ENCODE results near the gene DCTN1. TPM values are rescaled to one million over a fixed set of nuclear protein-coding genes. Genes with fewer than 3 reads are reported as not detected.
A peak's percentile ranks its signal among the peaks of the same experiment; 100 is the strongest.
"Not testable (repeated sequence)": the region's sequence is repeated elsewhere in the genome, so short reads cannot be mapped to it uniquely, and the experiment has no call there.

DCTN1 gene
- total RNA-seq, 2 experiments from 2014 or later: 75.6 to 79.5 TPM

DNA sequence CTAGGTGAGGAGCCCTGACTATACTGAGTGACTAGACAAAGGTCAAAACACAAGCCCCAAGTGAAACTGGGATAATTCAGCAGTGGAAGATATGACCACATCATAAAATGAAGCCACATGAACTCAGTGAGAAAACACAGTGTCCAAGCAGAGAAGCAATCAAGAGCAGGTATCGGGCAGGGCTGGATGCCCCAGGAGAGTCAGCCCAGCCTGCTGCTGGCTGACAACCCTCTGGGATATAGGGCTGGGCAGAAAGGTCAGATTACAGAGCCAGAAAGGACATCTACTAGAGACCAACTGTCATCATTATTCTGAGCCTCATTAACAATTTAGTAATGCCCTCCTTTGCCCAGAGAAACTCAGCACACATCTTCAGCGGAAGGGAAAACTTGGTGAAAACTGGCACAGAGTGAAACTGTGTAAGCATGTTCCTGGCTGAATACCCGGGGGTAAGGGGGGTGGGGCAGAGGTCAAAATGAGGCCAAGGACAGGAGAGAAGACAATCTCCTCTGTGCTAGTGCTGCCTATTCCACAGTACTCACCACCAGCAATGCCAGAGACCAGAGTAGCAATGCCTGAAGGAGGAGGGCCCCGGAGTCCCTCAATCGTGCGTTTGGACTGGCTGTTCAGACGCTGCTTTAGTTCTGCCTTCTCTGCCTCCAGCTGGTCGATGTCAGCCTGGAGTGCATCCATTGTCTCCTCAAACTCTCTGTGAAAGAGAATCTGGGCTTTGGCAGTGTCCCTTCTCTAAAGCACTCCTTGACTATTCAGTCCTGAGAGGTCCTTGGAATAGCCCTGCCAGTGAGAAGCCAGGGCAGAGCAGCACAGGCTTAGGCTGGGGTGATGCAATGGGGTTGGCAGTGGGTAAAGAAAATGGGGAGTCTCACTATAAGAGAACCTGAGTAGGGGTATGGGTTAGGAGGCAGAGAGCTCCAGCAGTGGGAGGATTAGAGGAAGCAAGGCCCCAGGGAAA, 15.3 kb downstream of the DCTN1 start:
- CTCF ChIA-PET: interaction anchor here (0.8 to 1.6 kb wide), 2 partner anchors 30 kb away, joined by 3 to 5 read pairs; no protein-coding TSS in a partner anchor
- intact Hi-C loops (cut with micrococcal nuclease): no loop called here
- POLR2A ChIA-PET: no interaction called here
- Mint-ChIP-seq H3K4me3 (no peak overlapping the region), H3K36me3 (peaks cover 35% of the 10 kb centered on the region), H3K9me3 (no peaks in the 10 kb centered on the region), H3K4me1 (ENCODE audit: low read depth) (no peaks in the 10 kb centered on the region), H3K27ac (no peak overlapping the region), H3K27me3 (no peaks in the 10 kb centered on the region)
- DNase-seq: no peak

GRCh38 chr2:74361327-74361726, 18.8 kb downstream of the DCTN1 start:
- ChIA-PET CTCF (interaction anchor here (1.1 to 3.6 kb wide), 2 partner anchors 26 to 31 kb away, joined by 5 to 18 read pairs; no protein-coding TSS in a partner anchor), POLR2A (no interaction called here)
- Mint-ChIP-seq H3K27me3 (no peaks in the 10 kb centered on the region), H3K36me3 (peaks cover 27% of the 10 kb centered on the region), H3K27ac (no peak overlapping the region), H3K4me1 (ENCODE audit: low read depth) (no peaks in the 10 kb centered on the region), H3K9me3 (no peaks in the 10 kb centered on the region), H3K4me3 (no peak overlapping the region)
- DNase-seq: no peak
- intact Hi-C loops (cut with micrococcal nuclease): no loop called here

- intact Hi-C loops (cut with micrococcal nuclease): no loop called here
- no peak overlapping the region for H3K4me3 Mint-ChIP-seq
- ChIA-PET POLR2A (no interaction called here), CTCF (interaction anchor here (1.6 kb wide), 1 partner anchor 23 kb away, joined by 4 read pairs; no protein-coding TSS in a partner anchor)
- no peaks in the 10 kb centered on the region for H3K4me1 Mint-ChIP-seq (ENCODE audit: low read depth)
- H3K27ac Mint-ChIP-seq: no peak overlapping the region
- no peaks in the 10 kb centered on the region for H3K9me3 Mint-ChIP-seq
- H3K36me3 Mint-ChIP-seq: peaks cover 16% of the 10 kb centered on the region
- DNase-seq: no peak
- no peaks in the 10 kb centered on the region for H3K27me3 Mint-ChIP-seq
Measured at GRCh38 chr2:74357627-74358026, 22.5 kb downstream of the DCTN1 start.

- H3K4me1 Mint-ChIP-seq (ENCODE audit: low read depth): no peaks in the 10 kb centered on the region
- CTCF ChIA-PET: interaction anchor here (1.2 to 4.3 kb wide), 2 partner anchors 15 to 42 kb away, joined by 3 to 30 read pairs; no protein-coding TSS in a partner anchor
- no peaks in the 10 kb centered on the region for H3K9me3 Mint-ChIP-seq
- H3K27me3 Mint-ChIP-seq: no peaks in the 10 kb centered on the region
- no peak overlapping the region for H3K4me3 Mint-ChIP-seq
- H3K27ac Mint-ChIP-seq: no peak overlapping the region
- POLR2A ChIA-PET: no interaction called here
- DNase-seq: no peak
- intact Hi-C loops (cut with micrococcal nuclease): no loop called here
- H3K36me3 Mint-ChIP-seq: no peaks in the 10 kb centered on the region
Measured at GRCh38 chr2:74349889-74350288, 30.2 kb downstream of the DCTN1 start.

DNA sequence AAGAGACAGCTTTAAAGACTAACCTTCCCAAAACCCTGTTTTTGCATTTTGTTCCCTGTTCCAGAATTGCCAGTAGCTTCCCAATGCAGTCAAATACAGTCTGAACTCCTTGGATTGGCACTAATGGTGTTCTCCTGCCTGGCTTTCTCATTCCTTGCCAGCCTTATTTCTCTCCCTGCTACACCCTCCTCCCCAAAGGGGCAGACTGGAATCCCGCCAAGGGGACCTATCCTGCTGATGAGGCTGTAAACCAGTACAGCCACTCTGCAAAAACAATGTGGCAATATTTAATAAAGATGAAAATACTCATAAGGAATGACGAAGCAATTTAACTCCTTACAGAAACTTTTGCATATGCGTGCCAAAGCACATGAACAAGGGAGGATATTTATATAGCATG, 32.4 kb downstream of the DCTN1 start:
- no peak for DNase-seq
- intact Hi-C loops (cut with micrococcal nuclease): no loop called here
- Mint-ChIP-seq H3K4me1 (ENCODE audit: low read depth) (no peaks in the 10 kb centered on the region), H3K27ac (no peak overlapping the region), H3K4me3 (no peak overlapping the region), H3K27me3 (no peaks in the 10 kb centered on the region), H3K9me3 (no peaks in the 10 kb centered on the region), H3K36me3 (no peaks in the 10 kb centered on the region)
- ChIA-PET CTCF (interaction anchor here (1.1 kb wide), 1 partner anchor 13 kb away, joined by 4 read pairs; no protein-coding TSS in a partner anchor), POLR2A (no interaction called here)

- Mint-ChIP-seq H3K4me3 (no peak overlapping the region), H3K27ac (no peak overlapping the region), H3K27me3 (no peaks in the 10 kb centered on the region)
Measured at GRCh38 chr2:74347303-74347702, 32.8 kb downstream of the DCTN1 start.

GRCh38 chr2:74345272-74345943, 34.7 kb downstream of the DCTN1 start:
- CTCF ChIA-PET: interaction anchor here (1.4 to 2.3 kb wide), 3 partner anchors 10 to 96 kb away, joined by 4 to 15 read pairs (median 5); no protein-coding TSS in a partner anchor
- H3K4me1 Mint-ChIP-seq (ENCODE audit: low read depth): no peaks in the 10 kb centered on the region
- POLR2A ChIA-PET: no interaction called here
- H3K36me3 Mint-ChIP-seq: no peaks in the 10 kb centered on the region
- no peak for DNase-seq
- intact Hi-C loops (cut with micrococcal nuclease): no loop called here
- no peak overlapping the region for H3K4me3 Mint-ChIP-seq
- no peak overlapping the region for H3K27ac Mint-ChIP-seq
- H3K27me3 Mint-ChIP-seq: no peaks in the 10 kb centered on the region
- no peaks in the 10 kb centered on the region for H3K9me3 Mint-ChIP-seq

More at GRCh38 chr2:74347303-74347702, 32.8 kb downstream of the DCTN1 start:
- H3K36me3 Mint-ChIP-seq: no peaks in the 10 kb centered on the region
- CTCF ChIA-PET: interaction anchor here (0.7 to 1.1 kb wide), 2 partner anchors 12 to 33 kb away, joined by 4 to 5 read pairs; no protein-coding TSS in a partner anchor
- no peak for DNase-seq
- no peaks in the 10 kb centered on the region for H3K9me3 Mint-ChIP-seq
- H3K4me1 Mint-ChIP-seq (ENCODE audit: low read depth): no peaks in the 10 kb centered on the region
- POLR2A ChIA-PET: no interaction called here
- intact Hi-C loops (cut with micrococcal nuclease): no loop called here

GRCh38 chr2:74343316-74343715, 36.8 kb downstream of the DCTN1 start, which contains the start of gene SLC4A5:
TSS of gene SLC4A5 (minus strand) at chr2:74343416. CDS start at chr2:74315023, 28,393 bp downstream.
- no peaks in the 10 kb centered on the region for H3K36me3 Mint-ChIP-seq
- intact Hi-C loops (cut with micrococcal nuclease): no loop called here
- no peaks in the 10 kb centered on the region for H3K4me1 Mint-ChIP-seq (ENCODE audit: low read depth)
- H3K9me3 Mint-ChIP-seq: no peaks in the 10 kb centered on the region
- ChIA-PET POLR2A (no interaction called here), CTCF (interaction anchor here (2.2 kb wide), 1 partner anchor 94 kb away, joined by 7 read pairs; no protein-coding TSS in a partner anchor)
- no peak for DNase-seq
- H3K4me3 Mint-ChIP-seq: no peak within 1 kb of the TSS
- no peaks in the 10 kb centered on the region for H3K27me3 Mint-ChIP-seq
- no peak within 1 kb of the TSS for H3K27ac Mint-ChIP-seq

- CTCF ChIA-PET: interaction anchor here (1.0 to 6.9 kb wide), 18 partner anchors 11 to 656 kb away, joined by 3 to 193 read pairs (median 12); partner anchors contain the start of gene DCTN1
- intact Hi-C loops (cut with micrococcal nuclease): loop anchor here (10.0 kb wide), 1 partner anchor 511 kb away; the partner anchor contains the start of gene STAMBP
- H3K27ac Mint-ChIP-seq; POLR2A ChIA-PET; H3K9me3 Mint-ChIP-seq; H3K27me3 Mint-ChIP-seq; DNase-seq; H3K4me1 Mint-ChIP-seq (ENCODE audit: low read depth); H3K4me3 Mint-ChIP-seq; H3K36me3 Mint-ChIP-seq: not testable (repeated sequence)
Measured at GRCh38 chr2:74336227-74336626, 43.9 kb downstream of the DCTN1 start.

- POLR2A ChIA-PET: no interaction called here
- H3K9me3 Mint-ChIP-seq: no peaks in the 10 kb centered on the region
- no peaks in the 10 kb centered on the region for H3K27me3 Mint-ChIP-seq
- CTCF ChIA-PET: interaction anchor here (0.5 to 6.9 kb wide), 65 partner anchors 10 to 1660 kb away, joined by 3 to 193 read pairs (median 4); partner anchors contain the start of genes BOLA3, DCTN1, INO80B and TPRKB
- DNase-seq: peak; percentile 81
- peaks cover 6% of the 10 kb centered on the region for H3K36me3 Mint-ChIP-seq
- intact Hi-C loops (cut with micrococcal nuclease): loop anchor here (1.0 to 10.0 kb wide), 3 partner anchors 68 to 510 kb away; partner anchors contain the start of gene STAMBP
- no peak overlapping the region for H3K4me3 Mint-ChIP-seq
- H3K4me1 Mint-ChIP-seq (ENCODE audit: low read depth): peaks cover 5% of the 10 kb centered on the region
- H3K27ac Mint-ChIP-seq: no peak overlapping the region
Measured at GRCh38 chr2:74334931-74335333, 45.2 kb downstream of the DCTN1 start.

- Mint-ChIP-seq H3K36me3 (peaks cover 6% of the 10 kb centered on the region), H3K27ac (no peak overlapping the region), H3K27me3 (no peaks in the 10 kb centered on the region), H3K4me1 (ENCODE audit: low read depth) (peaks cover 5% of the 10 kb centered on the region), H3K9me3 (no peaks in the 10 kb centered on the region), H3K4me3 (no peak overlapping the region)
- intact Hi-C loops (cut with micrococcal nuclease): loop anchor here (10.0 kb wide), 1 partner anchor 509 kb away; the partner anchor contains the start of gene STAMBP
- ChIA-PET POLR2A (no interaction called here), CTCF (interaction anchor here (0.7 to 6.9 kb wide), 45 partner anchors 9 to 654 kb away, joined by 3 to 193 read pairs (median 6); partner anchors contain the start of genes BOLA3, DCTN1 and INO80B)
- DNase-seq: no peak
Measured at GRCh38 chr2:74333896-74334586, 46.1 kb downstream of the DCTN1 start.
